ENCODE measurements around the gene PRKCE.
A peak's percentile ranks its signal among the peaks of the same experiment; 100 is the strongest.
"Not testable (repeated sequence)": the region's sequence is repeated elsewhere in the genome, so short reads cannot be mapped to it uniquely, and the experiment has no call there.

The PRKCE gene

DNA sequence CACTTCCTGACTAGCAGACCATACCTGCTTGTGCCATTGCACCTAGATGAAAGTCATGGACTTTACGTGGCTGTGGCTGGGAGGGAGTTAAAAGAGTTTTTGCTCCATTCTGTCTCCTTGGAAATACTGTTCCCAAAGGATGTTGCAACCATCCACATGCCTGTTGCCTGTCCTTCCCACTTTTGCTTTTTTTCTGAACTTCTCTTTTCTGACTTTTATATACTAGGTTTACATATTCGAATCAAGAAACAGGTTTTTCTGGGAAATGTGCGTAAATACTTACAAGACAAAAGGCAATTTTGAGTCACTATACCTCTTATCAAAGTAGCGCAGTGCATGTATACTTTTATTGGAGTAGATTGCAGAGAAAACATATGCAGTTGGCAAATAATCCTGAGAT is 244.8 kb downstream of the PRKCE start:
- no peak for DNase-seq

- no peak for DNase-seq
These were observed 246.4 kb downstream of the PRKCE start for GRCh38 chr2:45897842-45898241.

DNA sequence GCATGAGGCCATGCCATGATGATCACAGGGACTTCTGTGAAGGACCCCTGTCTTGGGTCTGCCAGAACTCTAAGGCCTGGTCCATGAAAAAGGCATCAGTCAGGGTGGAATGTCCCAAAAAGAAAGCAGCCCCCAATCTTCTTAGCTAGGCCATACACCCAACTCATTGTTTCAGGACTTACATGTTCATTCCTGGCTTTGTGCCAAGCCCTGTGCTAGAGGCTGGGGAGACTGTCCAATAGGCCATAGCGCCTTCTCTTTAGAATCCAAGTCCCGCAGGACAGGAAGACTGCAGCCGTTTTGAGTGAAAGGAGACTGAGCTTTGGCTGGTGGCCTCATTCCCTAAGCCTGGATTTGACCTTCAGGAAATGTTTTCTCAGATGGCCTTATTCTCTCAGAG is 247.3 kb downstream of the PRKCE start:
- DNase-seq: no peak

DNA sequence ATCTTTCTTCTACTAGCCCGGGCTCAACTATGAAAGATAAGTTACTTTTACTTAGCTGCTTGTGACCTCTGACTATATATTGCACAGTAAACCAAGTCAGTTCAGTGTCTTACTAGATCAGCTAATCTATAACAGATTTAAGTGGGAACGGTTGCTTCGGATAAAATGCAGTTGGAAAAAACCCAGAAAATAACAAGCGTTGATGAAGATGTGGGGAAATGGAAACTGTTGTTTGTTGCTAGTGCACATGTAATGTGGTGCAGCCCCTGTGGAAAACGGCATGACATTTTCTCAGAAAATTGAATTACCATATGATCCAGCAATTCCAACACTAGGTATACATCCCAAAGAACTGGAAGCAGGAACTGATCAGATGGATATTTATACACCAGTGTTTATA is 248.5 kb downstream of the PRKCE start:
- DNase-seq: no peak

DNA sequence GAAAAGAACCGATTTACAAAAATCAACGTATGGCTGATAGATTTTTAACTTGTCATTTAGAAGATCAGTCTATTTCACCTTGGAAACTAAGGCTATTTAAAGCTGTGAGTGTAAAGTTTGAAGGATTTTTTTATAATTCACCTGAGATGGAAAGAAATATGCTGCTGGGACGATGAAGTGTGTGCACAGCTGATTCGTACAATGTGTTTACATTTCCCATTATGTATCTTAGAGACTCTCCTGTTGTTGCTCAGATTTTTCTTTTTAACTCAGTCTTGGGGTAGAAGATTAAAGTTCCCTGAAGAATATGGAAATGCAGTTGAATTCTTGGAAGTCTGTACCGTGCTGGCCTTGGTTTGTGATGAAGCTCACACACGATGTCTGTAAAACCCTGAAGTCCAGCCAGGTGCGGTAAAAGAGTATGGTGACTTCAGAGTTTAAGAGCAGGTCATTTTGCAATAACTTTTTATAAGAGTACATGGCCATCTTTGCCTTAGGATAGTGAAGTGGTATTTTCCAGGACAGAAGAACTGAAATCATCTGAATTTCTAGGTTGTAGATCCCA is 250.1 kb downstream of the PRKCE start:
- no peak for DNase-seq

GRCh38 chr2:45902380-45902779 is 250.9 kb downstream of the PRKCE start:
- DNase-seq: no peak

- no peak for DNase-seq
These were observed 251.4 kb downstream of the PRKCE start for GRCh38 chr2:45902781-45903375.

DNA sequence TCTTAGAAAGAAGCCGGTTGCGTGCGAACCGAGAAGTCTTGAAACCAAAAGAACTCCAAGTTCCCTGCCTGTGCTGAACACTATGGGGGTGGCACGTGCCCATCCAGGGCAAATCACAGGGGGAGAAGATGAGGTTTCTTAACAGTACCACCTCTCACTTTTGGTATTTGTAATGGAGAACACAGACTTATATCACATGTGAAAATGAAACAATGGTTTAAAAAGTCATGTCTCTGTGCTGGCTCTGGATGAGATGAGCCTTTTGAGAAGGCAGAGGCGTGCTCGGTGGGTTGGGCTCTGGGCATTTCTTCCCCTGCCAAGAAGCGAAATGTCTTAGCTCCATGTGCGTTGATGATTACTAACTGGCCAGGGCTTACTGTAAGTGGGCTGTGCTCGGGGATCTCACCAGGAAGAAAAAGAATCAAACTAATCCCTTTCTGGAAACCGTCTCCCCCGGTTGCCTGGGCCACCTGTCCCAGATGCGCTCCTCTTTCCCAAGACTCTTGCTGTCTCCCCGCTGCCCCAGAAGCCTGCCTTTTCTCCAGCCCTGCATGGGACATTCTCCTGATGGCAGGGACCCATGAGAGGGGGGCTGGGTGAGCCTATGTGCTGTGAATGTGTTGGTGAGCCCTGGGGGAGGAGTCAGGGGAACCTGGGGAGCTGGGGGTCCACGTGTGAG is 252.9 kb downstream of the PRKCE start:
- no peak for DNase-seq

DNA sequence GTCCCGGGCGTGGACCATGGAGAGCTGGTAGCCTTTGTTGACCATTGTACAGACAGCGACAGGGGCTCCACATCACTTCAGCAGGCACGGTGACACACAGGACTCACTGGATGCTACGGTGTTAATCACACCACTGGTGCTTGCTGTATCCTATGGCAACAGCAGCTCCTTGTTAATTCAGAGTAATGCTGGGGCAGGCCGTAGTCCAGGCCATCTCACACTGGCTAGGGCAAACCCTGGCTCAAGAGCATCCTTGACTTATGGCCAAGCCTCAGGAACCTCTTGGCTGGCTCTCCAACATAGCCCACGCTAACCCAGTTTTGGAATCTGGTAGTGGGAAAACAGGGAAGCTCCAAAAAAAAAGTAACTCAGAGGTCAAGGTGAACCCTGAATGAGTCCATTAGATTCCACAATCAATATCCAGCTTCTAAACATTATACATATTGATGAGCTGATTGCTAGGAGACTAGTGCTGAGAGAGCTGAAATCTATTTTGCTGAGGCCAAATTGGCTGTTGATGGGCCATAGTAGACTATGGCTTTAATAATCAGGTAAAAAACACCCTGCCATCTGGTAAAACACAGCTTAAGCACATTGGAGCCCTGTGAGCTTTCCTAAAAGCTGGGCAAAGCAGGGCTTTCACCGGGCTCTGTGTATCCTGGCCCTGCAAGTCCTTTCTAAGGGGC is 253.6 kb downstream of the PRKCE start:
- DNase-seq: no peak

- DNase-seq: no peak
These were observed 254.1 kb downstream of the PRKCE start for GRCh38 chr2:45905632-45905958.

GRCh38 chr2:45907592-45907991 is 256.1 kb downstream of the PRKCE start:
- no peak for DNase-seq

DNA sequence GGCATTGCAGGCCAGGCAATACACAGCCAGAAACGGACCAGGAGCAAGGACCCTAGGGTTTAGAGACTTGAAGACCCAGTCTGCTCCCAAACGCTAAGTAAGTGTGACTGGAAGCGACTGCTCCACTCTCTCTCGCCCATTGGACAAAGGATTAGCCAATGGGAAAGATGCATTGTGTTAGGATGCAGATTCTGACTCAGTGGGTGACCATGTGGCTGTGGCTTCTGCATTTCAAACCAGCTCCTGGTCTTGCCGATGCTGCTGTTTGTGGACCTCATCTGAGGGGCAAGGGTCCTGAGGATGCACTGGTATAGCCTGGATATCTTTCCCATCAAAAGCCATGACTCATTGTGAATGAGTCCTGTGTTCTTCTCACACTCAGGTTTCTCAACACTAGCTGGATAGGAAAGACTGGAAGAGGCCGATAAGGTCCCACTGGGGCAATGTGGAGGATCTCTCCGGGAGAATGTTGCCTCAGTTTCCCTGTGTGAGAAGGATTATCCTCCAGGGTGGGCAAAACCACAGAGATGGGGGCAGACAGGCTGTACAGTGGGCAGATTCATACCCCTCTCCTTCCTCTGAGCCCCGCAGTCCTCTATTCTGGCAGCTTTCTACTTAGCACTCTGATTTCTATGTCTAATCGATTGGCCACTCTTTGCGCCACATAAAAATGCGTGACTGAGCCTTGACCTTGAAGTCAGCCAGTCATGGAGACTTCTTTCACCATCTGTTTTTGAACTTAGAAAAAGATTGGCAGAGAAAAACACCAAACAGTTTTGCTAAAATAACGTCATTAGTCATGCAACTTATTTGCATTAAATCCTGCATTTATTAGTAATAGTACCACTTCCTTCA is 257.1 kb downstream of the PRKCE start:
- DNase-seq: no peak

DNA sequence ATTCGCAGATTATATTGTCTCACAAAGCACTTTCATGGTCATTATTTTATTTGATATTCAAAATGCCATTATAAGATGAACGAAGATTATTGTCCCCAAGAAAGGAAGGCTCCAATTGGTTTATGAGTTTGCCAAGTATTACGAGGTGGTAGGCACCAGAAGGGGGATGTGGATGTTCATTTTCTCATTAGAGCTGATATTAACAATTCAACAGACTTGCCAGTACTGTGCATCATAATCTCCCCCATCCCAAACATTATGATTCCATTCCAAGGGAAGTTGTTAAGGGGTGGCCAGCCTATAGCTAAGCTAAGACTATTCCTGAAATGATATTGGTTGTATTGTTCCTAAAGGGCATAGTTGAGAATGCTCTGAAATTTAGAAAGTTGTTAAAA is 257.7 kb downstream of the PRKCE start:
- no peak for DNase-seq

- no peak for DNase-seq
These were observed 258.3 kb downstream of the PRKCE start for GRCh38 chr2:45909677-45910191.

- DNase-seq: no peak
These were observed 259.1 kb downstream of the PRKCE start for GRCh38 chr2:45910473-45911060.

- no peak for DNase-seq
These were observed 260.1 kb downstream of the PRKCE start for GRCh38 chr2:45911538-45911937.

DNA sequence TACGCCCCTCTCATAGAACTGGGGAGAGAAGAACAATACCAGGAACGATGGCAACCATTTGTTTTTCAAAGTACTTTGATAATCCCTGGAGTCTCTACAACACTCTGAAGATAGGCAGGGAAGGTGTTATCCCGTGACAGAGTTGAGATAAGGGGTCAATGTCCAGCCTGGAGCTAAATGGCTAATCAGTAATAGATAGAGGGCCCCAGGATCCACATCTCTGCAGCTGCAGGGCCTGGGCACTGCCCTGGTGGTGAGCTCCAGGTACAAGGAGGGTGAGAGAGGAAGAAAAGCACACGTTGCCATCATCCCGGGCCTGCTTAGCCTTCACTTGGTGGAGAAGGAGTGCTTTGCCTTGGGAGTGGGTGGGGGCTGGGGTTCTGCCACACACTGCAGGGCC is 260.6 kb downstream of the PRKCE start:
- no peak for DNase-seq

DNA sequence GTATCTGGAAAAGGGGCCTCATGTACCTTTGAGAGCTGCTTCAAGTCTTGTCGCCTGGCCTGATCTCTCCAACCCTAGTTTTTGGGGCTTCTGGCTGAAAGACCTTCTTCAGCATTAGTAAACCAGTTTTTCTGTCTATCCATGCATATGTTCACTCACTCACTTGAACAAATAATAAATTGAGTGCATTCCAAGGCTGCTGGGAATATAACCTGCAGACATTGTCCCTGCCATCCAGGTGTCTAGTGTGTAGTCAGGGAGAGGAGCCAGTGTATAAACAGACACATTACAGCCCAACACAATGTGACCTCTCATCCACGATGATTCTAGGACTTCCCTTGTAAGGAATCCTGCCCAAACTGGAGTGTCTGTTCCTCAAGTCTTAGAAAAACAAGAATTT is 262.1 kb downstream of the PRKCE start:
- DNase-seq: no peak

DNA sequence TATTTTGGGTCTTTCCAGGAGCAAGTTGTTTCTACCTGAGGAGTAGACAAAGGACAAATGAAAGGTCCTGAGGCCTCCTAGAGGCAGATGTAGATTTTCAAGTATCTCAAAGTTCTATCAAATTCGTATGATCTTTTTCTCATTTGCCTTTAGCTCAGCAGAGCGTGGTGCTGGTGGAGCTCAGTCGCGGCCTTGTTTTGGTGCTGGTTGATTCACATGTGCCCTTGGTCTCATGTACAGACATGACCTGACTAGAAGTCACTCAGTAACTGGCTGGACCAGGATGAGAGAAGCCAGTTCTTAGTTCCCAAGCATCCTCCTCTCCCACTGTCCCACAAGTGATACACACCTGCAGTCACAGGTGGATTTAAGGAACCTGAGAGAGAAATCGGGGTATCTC is 264.0 kb downstream of the PRKCE start:
- no peak for DNase-seq

- DNase-seq: not testable (repeated sequence)
These were observed 266.2 kb downstream of the PRKCE start for GRCh38 chr2:45917561-45918176.

DNA sequence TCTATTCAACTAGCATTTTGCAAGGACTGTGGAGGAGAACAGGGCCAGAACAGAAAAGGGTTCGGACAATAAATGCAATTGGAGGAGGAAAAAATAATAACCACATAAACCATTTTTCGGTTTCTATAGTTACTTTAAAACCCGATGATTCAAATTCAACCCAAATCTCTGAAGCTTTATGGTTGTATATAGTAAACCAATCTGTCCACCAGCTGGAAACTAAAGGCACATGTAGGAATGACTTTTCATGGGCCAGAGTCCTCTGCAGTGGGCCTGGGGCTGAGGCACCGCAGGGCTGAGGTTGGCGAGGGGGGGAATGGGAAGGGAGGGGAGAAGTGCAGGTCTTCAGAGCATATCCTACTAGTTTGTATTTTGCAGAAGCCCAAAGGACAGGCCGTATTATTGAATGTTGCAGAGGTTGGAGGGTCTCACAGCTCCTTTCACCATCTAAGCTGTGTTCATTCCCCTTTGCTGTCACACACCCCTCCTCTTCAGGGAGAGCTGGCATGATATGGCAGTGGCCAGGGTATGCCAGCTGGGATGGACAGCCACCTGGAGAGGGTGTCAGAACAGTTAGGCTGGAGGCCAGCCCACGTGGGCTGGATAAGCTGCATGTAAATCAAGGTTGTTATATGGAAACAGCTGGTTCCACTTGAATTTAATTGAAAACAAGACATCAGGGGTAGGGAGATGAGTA is 267.1 kb downstream of the PRKCE start:
- peak; percentile 61 to 70 for DNase-seq
